ENCODE measurements around the gene EVPL. TPM values are rescaled to one million over a fixed set of nuclear protein-coding genes. Genes with fewer than 3 reads are reported as not detected.

The EVPL gene
- total RNA-seq, 1 experiment from 2014 or later = 36.4 TPM

DNA sequence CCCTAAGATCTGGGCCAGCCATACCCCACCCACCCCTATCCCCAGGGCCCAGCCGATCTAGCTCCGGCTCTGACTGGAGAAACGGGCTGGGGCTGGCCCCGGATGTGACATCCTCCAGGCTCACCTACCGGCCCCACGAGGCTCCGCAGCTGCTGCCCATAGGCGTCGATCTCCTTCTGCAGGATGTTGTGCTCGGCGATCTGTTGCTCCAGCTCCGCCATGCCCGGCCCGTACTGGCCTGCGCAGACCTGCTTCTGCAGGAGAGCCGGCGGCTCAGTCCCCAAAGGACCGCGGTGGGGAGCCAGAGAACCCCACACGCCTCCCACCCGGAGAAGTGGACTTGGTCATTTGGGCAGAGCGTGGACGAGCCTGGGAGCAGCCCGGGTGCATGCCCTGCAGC is 4.8 kb downstream of the EVPL start:
- in situ Hi-C loops (cut with HindIII; ENCODE audit: low pct_unique_long_range_greater_than_20kb, low sequenced_read_pairs) (no loop called here), intact Hi-C loops (cut with micrococcal nuclease; ENCODE audit: unreplicated experiment) (no loop called here)
- BruUV-seq (replicated peaks) = no TSS peak
- no peaks in the 10 kb centered on the region for H3K9me3 ChIP-seq (ENCODE audit: control insufficient read depth, insufficient read depth, low read depth, low read length)
- peaks cover 3% of the 10 kb centered on the region for H3K36me3 ChIP-seq (ENCODE audit: control insufficient read depth, insufficient read depth, low read length)
- H3K27ac ChIP-seq (ENCODE audit: low read length) = no peak overlapping the region
- H3K4me1 ChIP-seq (ENCODE audit: control insufficient read depth, insufficient read depth, low read length) = peaks cover under 1% of the 10 kb centered on the region; the same call in 1 of the 2 replicates
- no peak for ATAC-seq
- H3K4me3 ChIP-seq (ENCODE audit: low read depth in 2 of 2, low read length in 2 of 2) = no peak overlapping the region
- no peaks in the 10 kb centered on the region for H3K27me3 ChIP-seq (ENCODE audit: control insufficient read depth, insufficient read depth, low read length)
- ChIA-PET POLR2A (no interaction called here), CTCF (no interaction called here)
- TF ChIP-seq, protein P1, sequence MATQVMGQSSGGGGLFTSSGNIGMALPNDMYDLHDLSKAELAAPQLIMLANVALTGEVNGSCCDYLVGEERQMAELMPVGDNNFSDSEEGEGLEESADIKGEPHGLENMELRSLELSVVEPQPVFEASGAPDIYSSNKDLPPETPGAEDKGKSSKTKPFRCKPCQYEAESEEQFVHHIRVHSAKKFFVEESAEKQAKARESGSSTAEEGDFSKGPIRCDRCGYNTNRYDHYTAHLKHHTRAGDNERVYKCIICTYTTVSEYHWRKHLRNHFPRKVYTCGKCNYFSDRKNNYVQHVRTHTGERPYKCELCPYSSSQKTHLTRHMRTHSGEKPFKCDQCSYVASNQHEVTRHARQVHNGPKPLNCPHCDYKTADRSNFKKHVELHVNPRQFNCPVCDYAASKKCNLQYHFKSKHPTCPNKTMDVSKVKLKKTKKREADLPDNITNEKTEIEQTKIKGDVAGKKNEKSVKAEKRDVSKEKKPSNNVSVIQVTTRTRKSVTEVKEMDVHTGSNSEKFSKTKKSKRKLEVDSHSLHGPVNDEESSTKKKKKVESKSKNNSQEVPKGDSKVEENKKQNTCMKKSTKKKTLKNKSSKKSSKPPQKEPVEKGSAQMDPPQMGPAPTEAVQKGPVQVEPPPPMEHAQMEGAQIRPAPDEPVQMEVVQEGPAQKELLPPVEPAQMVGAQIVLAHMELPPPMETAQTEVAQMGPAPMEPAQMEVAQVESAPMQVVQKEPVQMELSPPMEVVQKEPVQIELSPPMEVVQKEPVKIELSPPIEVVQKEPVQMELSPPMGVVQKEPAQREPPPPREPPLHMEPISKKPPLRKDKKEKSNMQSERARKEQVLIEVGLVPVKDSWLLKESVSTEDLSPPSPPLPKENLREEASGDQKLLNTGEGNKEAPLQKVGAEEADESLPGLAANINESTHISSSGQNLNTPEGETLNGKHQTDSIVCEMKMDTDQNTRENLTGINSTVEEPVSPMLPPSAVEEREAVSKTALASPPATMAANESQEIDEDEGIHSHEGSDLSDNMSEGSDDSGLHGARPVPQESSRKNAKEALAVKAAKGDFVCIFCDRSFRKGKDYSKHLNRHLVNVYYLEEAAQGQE (IDR thresholded peaks at IDR 0.05; ENCODE audit: insufficient read depth in 1 of 2, low read depth in 2 of 2, low read length in 1 of 2) = no peak
- TF ChIP-seq SIN3A (IDR thresholded peaks at IDR 0.05; ENCODE audit: borderline replicate concordance, insufficient read depth, low read depth, low read length) (no peak), CTCF (IDR thresholded peaks at IDR 0.05) (no peak), TCF7L2 (IDR thresholded peaks at IDR 0.05; ENCODE audit: low read depth, low read length) (no peak), POLR2AphosphoS5 (IDR thresholded peaks at IDR 0.05; ENCODE audit: low read depth, low read length) (no peak)
- DNase-seq (ENCODE audit: low read depth, low spot score) = no peak

GRCh38 chr17:76019833-76020467 is 7.2 kb downstream of the EVPL start:
- no TSS peak for BruUV-seq (replicated peaks)
- H3K36me3 ChIP-seq (ENCODE audit: control insufficient read depth, insufficient read depth, low read length) = peaks cover 3% of the 10 kb centered on the region; the same call in 1 of the 2 replicates
- ATAC-seq = no peak
- ChIA-PET CTCF (no interaction called here), POLR2A (interaction anchor here (0.6 kb wide), 2 partner anchors 16 to 90 kb away, joined by 3 to 6 read pairs; no protein-coding TSS in a partner anchor)
- no peak overlapping the region for H3K4me3 ChIP-seq (ENCODE audit: low read depth in 2 of 2, low read length in 2 of 2)
- H3K27me3 ChIP-seq (ENCODE audit: control insufficient read depth, insufficient read depth, low read length) = no peaks in the 10 kb centered on the region
- intact Hi-C loops (cut with micrococcal nuclease; ENCODE audit: unreplicated experiment) (no loop called here), in situ Hi-C loops (cut with HindIII; ENCODE audit: low pct_unique_long_range_greater_than_20kb, low sequenced_read_pairs) (no loop called here)
- no peaks in the 10 kb centered on the region for H3K4me1 ChIP-seq (ENCODE audit: control insufficient read depth, insufficient read depth, low read length)
- no peak for TF ChIP-seq CTCF (IDR thresholded peaks at IDR 0.05)
- no peaks in the 10 kb centered on the region for H3K9me3 ChIP-seq (ENCODE audit: control insufficient read depth, insufficient read depth, low read depth, low read length)
- DNase-seq (ENCODE audit: low read depth, low spot score) = no peak
- no peak overlapping the region; the same call in 1 of the 2 replicates for H3K27ac ChIP-seq (ENCODE audit: low read length)
